Left forelimb (tissue), 1 donor: ENCODE measurements around the gene CCDC51.

ENCODE experiments used
- DNase-seq: peaks from one replicate; pipeline ENCODE4 v3.0.0-alpha.2; 2018; ENCODE audit warnings: low spot score

The CCDC51 gene

GRCh38 chr3:48433472-48434118 lies 6.3 kb downstream of the CCDC51 start:
- no peak for DNase-seq

- no peak for DNase-seq
These were observed 7.2 kb downstream of the CCDC51 start for GRCh38 chr3:48432411-48433371.

- DNase-seq, result no peak
These were observed 8.5 kb downstream of the CCDC51 start for GRCh38 chr3:48431224-48432029.

GRCh38 chr3:48430708-48431101 lies 9.2 kb downstream of the CCDC51 start:
- DNase-seq, result no peak

- no peak for DNase-seq
These were observed 9.8 kb downstream of the CCDC51 start, which contains the start of gene PLXNB1 for GRCh38 chr3:48429960-48430707. TSS of gene PLXNB1 (minus strand) at chr3:48430086. CDS start at chr3:48424611, 5,475 bp downstream.

- peak; percentile 75 for DNase-seq
These were observed 10.5 kb downstream of the CCDC51 start for GRCh38 chr3:48429317-48429959.

- peak; percentile 80 for DNase-seq
These were observed 11.2 kb downstream of the CCDC51 start for GRCh38 chr3:48428572-48429316.

- DNase-seq, result no peak
These were observed 11.8 kb downstream of the CCDC51 start for GRCh38 chr3:48428088-48428571.

GRCh38 chr3:48427630-48427962 lies 12.3 kb downstream of the CCDC51 start:
- no peak for DNase-seq

GRCh38 chr3:48426944-48427629 lies 12.8 kb downstream of the CCDC51 start:
- DNase-seq, result no peak

- DNase-seq, result no peak
These were observed 13.5 kb downstream of the CCDC51 start for GRCh38 chr3:48426401-48426909.

- DNase-seq, result no peak
These were observed 14.6 kb downstream of the CCDC51 start for GRCh38 chr3:48425281-48425812.

GRCh38 chr3:48423883-48424695 lies 15.8 kb downstream of the CCDC51 start:
- no peak for DNase-seq

GRCh38 chr3:48423241-48423882 lies 16.6 kb downstream of the CCDC51 start:
- no peak for DNase-seq

GRCh38 chr3:48422681-48423080 lies 17.2 kb downstream of the CCDC51 start:
- no peak for DNase-seq

GRCh38 chr3:48422272-48422671 lies 17.6 kb downstream of the CCDC51 start:
- DNase-seq, result no peak

GRCh38 chr3:48420561-48420960 lies 19.4 kb downstream of the CCDC51 start:
- no peak for DNase-seq

- DNase-seq, result no peak
These were observed 20.3 kb downstream of the CCDC51 start for GRCh38 chr3:48419597-48419996.
